Measurements from ENCODE around the gene ZNF213.

The ZNF213 gene

GRCh38 chr16:3134338-3135125 is at the start of gene ZNF213:
TSS of gene ZNF213 (plus strand) at chr16:3135029. CDS start at chr16:3137281, 2,252 bp downstream.
- peak; percentile 80 to 90 for DNase-seq (ENCODE audit: low read depth in 2 of 2, low spot score in 1 of 2)

GRCh38 chr16:3085868-3086595 is 48.8 kb upstream of the ZNF213 start:
- no peak for DNase-seq (ENCODE audit: low read depth in 2 of 2, low spot score in 1 of 2)

- DNase-seq (ENCODE audit: low read depth in 2 of 2, low spot score in 1 of 2) = no peak
These were observed 48.1 kb upstream of the ZNF213 start for GRCh38 chr16:3086596-3087242.

GRCh38 chr16:3087243-3088235 is 47.3 kb upstream of the ZNF213 start:
- DNase-seq (ENCODE audit: low read depth in 2 of 2, low spot score in 1 of 2) = no peak

- DNase-seq (ENCODE audit: low read depth in 2 of 2, low spot score in 1 of 2) = no peak
These were observed 46.4 kb upstream of the ZNF213 start for GRCh38 chr16:3088450-3088849.

- DNase-seq (ENCODE audit: low read depth in 2 of 2, low spot score in 1 of 2) = no peak
These were observed 45.7 kb upstream of the ZNF213 start for GRCh38 chr16:3088925-3089716.

- DNase-seq (ENCODE audit: low read depth in 2 of 2, low spot score in 1 of 2) = no peak
These were observed 44.9 kb upstream of the ZNF213 start for GRCh38 chr16:3089717-3090592.

GRCh38 chr16:3091551-3091950 is 43.3 kb upstream of the ZNF213 start:
- no peak for DNase-seq (ENCODE audit: low read depth in 2 of 2, low spot score in 1 of 2)

GRCh38 chr16:3092501-3092941 is 42.3 kb upstream of the ZNF213 start:
- DNase-seq (ENCODE audit: low read depth in 2 of 2, low spot score in 1 of 2) = no peak

- DNase-seq (ENCODE audit: low read depth in 2 of 2, low spot score in 1 of 2) = no peak
These were observed 40.4 kb upstream of the ZNF213 start for GRCh38 chr16:3094289-3095027.

- peak in 1 of 2 donors; percentile 41 for DNase-seq (ENCODE audit: low read depth in 2 of 2, low spot score in 1 of 2)
These were observed 39.0 kb upstream of the ZNF213 start for GRCh38 chr16:3095869-3096268.

GRCh38 chr16:3096362-3096761 is 38.5 kb upstream of the ZNF213 start:
- DNase-seq (ENCODE audit: low read depth in 2 of 2, low spot score in 1 of 2) = no peak

- DNase-seq (ENCODE audit: low read depth in 2 of 2, low spot score in 1 of 2) = no peak
These were observed 37.6 kb upstream of the ZNF213 start for GRCh38 chr16:3097266-3097665.

GRCh38 chr16:3098459-3099394 is 36.1 kb upstream of the ZNF213 start, which contains the start of gene ZSCAN10:
TSS of gene ZSCAN10 (minus strand) at chr16:3099294. CDS start at chr16:3092937, 6,357 bp downstream.
- DNase-seq (ENCODE audit: low read depth in 2 of 2, low spot score in 1 of 2) = no peak

- no peak for DNase-seq (ENCODE audit: low read depth in 2 of 2, low spot score in 1 of 2)
These were observed 35.5 kb upstream of the ZNF213 start for GRCh38 chr16:3099395-3099731.

GRCh38 chr16:3099732-3100499 is 34.9 kb upstream of the ZNF213 start:
- DNase-seq (ENCODE audit: low read depth in 2 of 2, low spot score in 1 of 2) = peak; percentile 79 to 84
